Endodermal cell (in vitro differentiated cells): ENCODE measurements around the gene RBFA. TPM values are rescaled to one million over a fixed set of nuclear protein-coding genes. Genes with fewer than 3 reads are reported as not detected.
A peak's percentile ranks its signal among the peaks of the same experiment; 100 is the strongest.

Experiments
- DNase-seq: peaks from one replicate; pipeline ENCODE4 v3.0.0-alpha.2; 2017
- H3K27ac ChIP-seq: 2 replicates; pipeline ENCODE4 v1.5.1; 2013; ENCODE audit warnings: mild to moderate bottlenecking, low read depth, low read length, moderate library complexity
- H3K27me3 ChIP-seq: 2 replicates; pipeline ENCODE4 v1.6.1; 2013; ENCODE audit warnings: mild to moderate bottlenecking, low read length, moderate library complexity; ENCODE audit not compliant: insufficient read depth, control insufficient read depth, poor library complexity, severe bottlenecking
- H3K36me3 ChIP-seq: 2 replicates; pipeline ENCODE4 v1.7.0; 2013; ENCODE audit warnings: mild to moderate bottlenecking, low read length, moderate library complexity; ENCODE audit not compliant: control insufficient read depth, insufficient read depth
- H3K4me1 ChIP-seq: one replicate; pipeline ENCODE4 v1.7.0; 2013; ENCODE audit warnings: low read length; ENCODE audit not compliant: control insufficient read depth, insufficient read depth
- H3K4me3 ChIP-seq: 2 replicates; pipeline ENCODE4 v1.5.1; 2013; ENCODE audit warnings: mild to moderate bottlenecking, low read length, moderate library complexity
- H3K9ac ChIP-seq: 2 replicates; pipeline ENCODE4 v1.6.1; 2013; ENCODE audit warnings: mild to moderate bottlenecking, low read length, moderate library complexity; ENCODE audit not compliant: poor library complexity, severe bottlenecking; ENCODE audit errors: extremely low read depth
- H3K9me3 ChIP-seq: 2 replicates; pipeline ENCODE4 v1.6.1; 2013; ENCODE audit warnings: mild to moderate bottlenecking, low read length, moderate library complexity; ENCODE audit not compliant: control insufficient read depth
- H3K27ac Mint-ChIP-seq: 2 replicates; pipeline ENCODE4 v1.8.0; 2020; ENCODE audit warnings: mixed read lengths
- H3K27me3 Mint-ChIP-seq: 2 replicates; pipeline ENCODE4 v1.8.0; 2021; ENCODE audit warnings: mild to moderate bottlenecking, mixed read lengths; ENCODE audit not compliant: insufficient read depth
- H3K36me3 Mint-ChIP-seq: 2 replicates; pipeline ENCODE4 v1.8.0; 2020; ENCODE audit warnings: low read depth, mixed read lengths
- H3K4me1 Mint-ChIP-seq: 2 replicates; pipeline ENCODE4 v1.8.0; 2020; ENCODE audit warnings: mixed read lengths
- H3K4me3 Mint-ChIP-seq: 2 replicates; pipeline ENCODE4 v1.8.0; 2020; ENCODE audit warnings: mild to moderate bottlenecking, moderate library complexity, mixed read lengths
- H3K9me3 Mint-ChIP-seq: 2 replicates; pipeline ENCODE4 v1.8.0; 2020; ENCODE audit warnings: mild to moderate bottlenecking, mixed read lengths
- WGBS, 2 experiments: methylation state at CpG; one replicate each; pipeline versions ENCODE4 v1.1.5 to v1.1.7; 2013; ENCODE audit warnings: missing lambda C conversion rate in 2 of 2, mixed read lengths in 1 of 2; ENCODE audit not compliant: insufficient coverage in 1 of 2, insufficient read length in 1 of 2; 5-methylcytosine and 5-hydroxymethylcytosine counted together
- total RNA-seq, 2 donors: library from RNA; stranded (reverse); fragmentation: NEBNext Ultra II Directional in 1 of 2; extraction: Animal tissue kit (Norgen Biotek cat#: 25700) in 1 of 2; gene quantifications; 2 replicates in 1 of 2; 3 replicates in 1 of 2; pipeline ENCODE4 v1.2.1, GENCODE V29; 2021
- TF ChIP-seq, protein P1 (sequence below): fragments of 200-600 bp; sonication (generic); conservative IDR thresholded peaks from 2 replicates; pipeline ENCODE4 v1.5.0; 2021; ENCODE audit warnings: antibody characterized with exemption, mild to moderate bottlenecking

Gene RBFA
- total RNA-seq, 2 donors from 2014 or later = 16.6 to 27.6 TPM

DNA sequence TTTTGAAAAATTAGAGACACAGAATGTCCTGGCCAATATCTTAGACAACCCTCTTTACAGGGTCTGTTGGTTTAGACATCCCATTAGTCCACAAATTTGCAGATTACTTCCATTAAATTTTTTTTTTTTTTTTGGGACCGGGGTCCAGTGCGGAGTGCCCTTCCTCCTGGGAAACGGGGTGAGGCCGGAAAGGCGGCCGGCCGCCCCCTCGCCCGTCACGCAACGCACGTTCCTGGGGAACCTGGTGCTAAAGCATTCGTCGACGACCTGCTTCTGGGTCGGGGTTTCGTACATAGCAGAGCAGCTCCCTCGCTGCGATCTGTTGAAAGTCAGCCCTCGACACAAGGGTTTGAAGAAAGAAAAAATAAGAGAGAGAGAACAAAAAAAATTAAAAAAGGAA lies 21.5 kb upstream of the RBFA start:
- Mint-ChIP-seq H3K36me3 (peaks cover 5% of the 10 kb centered on the region), H3K4me3 (no peak overlapping the region), H3K27me3 (peaks cover 24% of the 10 kb centered on the region), H3K4me1 (no peaks in the 10 kb centered on the region), H3K27ac (no peak overlapping the region), H3K9me3 (peaks cover 55% of the 10 kb centered on the region)
- Histone ChIP-seq H3K27me3 (no peaks in the 10 kb centered on the region), H3K27ac (no peak overlapping the region), H3K9ac (no peak overlapping the region), H3K4me1 (no peaks in the 10 kb centered on the region), H3K36me3 (no peaks in the 10 kb centered on the region), H3K4me3 (no peak overlapping the region), H3K9me3 (peaks cover 5% of the 10 kb centered on the region)
- DNase-seq = no peak
- 96 to 97% methylated on average over 17 to 20 of the region's 20 CpGs for WGBS, 2 experiments
- TF ChIP-seq, protein P1, sequence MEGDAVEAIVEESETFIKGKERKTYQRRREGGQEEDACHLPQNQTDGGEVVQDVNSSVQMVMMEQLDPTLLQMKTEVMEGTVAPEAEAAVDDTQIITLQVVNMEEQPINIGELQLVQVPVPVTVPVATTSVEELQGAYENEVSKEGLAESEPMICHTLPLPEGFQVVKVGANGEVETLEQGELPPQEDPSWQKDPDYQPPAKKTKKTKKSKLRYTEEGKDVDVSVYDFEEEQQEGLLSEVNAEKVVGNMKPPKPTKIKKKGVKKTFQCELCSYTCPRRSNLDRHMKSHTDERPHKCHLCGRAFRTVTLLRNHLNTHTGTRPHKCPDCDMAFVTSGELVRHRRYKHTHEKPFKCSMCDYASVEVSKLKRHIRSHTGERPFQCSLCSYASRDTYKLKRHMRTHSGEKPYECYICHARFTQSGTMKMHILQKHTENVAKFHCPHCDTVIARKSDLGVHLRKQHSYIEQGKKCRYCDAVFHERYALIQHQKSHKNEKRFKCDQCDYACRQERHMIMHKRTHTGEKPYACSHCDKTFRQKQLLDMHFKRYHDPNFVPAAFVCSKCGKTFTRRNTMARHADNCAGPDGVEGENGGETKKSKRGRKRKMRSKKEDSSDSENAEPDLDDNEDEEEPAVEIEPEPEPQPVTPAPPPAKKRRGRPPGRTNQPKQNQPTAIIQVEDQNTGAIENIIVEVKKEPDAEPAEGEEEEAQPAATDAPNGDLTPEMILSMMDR = no peak

DNA sequence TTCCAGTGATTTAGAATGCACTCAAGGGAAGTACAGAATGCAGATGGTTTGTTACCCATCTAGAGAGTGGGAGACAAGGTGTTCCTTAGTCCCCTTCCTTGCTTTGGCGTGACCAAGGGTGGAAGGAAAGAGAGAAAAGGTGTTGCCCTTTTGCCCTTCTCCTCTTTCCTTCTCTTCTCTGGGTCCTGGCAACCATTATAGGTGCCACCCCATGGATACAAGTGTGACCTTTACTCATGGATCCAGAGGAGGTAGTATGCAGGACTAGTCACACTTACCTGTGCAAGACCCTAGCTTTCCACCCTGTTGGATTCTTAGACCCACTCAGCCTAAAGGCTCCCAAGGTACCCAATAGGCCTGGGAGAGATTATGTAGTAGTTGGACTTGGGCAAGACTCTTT lies 11.6 kb upstream of the RBFA start:
- peaks cover 82% of the 10 kb centered on the region for H3K9me3 Mint-ChIP-seq
- Histone ChIP-seq H3K27ac (no peak overlapping the region), H3K36me3 (no peaks in the 10 kb centered on the region), H3K27me3 (no peaks in the 10 kb centered on the region), H3K9ac (no peak overlapping the region), H3K4me1 (no peaks in the 10 kb centered on the region), H3K9me3 (peaks cover 62% of the 10 kb centered on the region), H3K4me3 (peak overlapping the region; percentile 49)
- H3K27ac Mint-ChIP-seq = no peak overlapping the region
- DNase-seq = no peak
- WGBS, 2 experiments = 60% methylated on average over 1 of the region's 1 CpG; no CpG with 5 or more reads in 1 of the 2 experiments
- H3K36me3 Mint-ChIP-seq = peaks cover 6% of the 10 kb centered on the region
- TF ChIP-seq, protein P1 = no peak
- H3K4me1 Mint-ChIP-seq = no peaks in the 10 kb centered on the region
- H3K27me3 Mint-ChIP-seq = peaks cover 18% of the 10 kb centered on the region
- H3K4me3 Mint-ChIP-seq = no peak overlapping the region

GRCh38 chr18:80023173-80023572 lies 11.1 kb upstream of the RBFA start:
- no peaks in the 10 kb centered on the region for H3K36me3 ChIP-seq
- Mint-ChIP-seq H3K36me3 (peaks cover 6% of the 10 kb centered on the region), H3K4me3 (no peak overlapping the region), H3K9me3 (peaks cover 78% of the 10 kb centered on the region), H3K4me1 (no peaks in the 10 kb centered on the region), H3K27me3 (peaks cover 18% of the 10 kb centered on the region), H3K27ac (no peak overlapping the region)
- no peak overlapping the region for H3K27ac ChIP-seq
- H3K9ac ChIP-seq = no peak overlapping the region
- TF ChIP-seq, protein P1 = peak; percentile 75
- no peaks in the 10 kb centered on the region for H3K4me1 ChIP-seq
- no peaks in the 10 kb centered on the region for H3K27me3 ChIP-seq
- 66% methylated on average over 4 of the region's 4 CpGs; no CpG with 5 or more reads in 1 of the 2 experiments for WGBS, 2 experiments
- peaks cover 62% of the 10 kb centered on the region for H3K9me3 ChIP-seq
- DNase-seq = peak; percentile 78
- H3K4me3 ChIP-seq = peak overlapping the region; percentile 37
